Transverse colon (tissue), 4 donors: ENCODE data around the gene PRR23E. TPM values are rescaled to one million over a fixed set of nuclear protein-coding genes. Genes with fewer than 3 reads are reported as not detected.

Source experiments
- DNase-seq: peaks from one replicate; pipeline ENCODE4 v3.0.0-alpha.2; 2019
- H3K27ac ChIP-seq, 4 donors: fragments of 200-600 bp; sonication (generic); 2 replicates each; pipeline ENCODE4 v1.5.1; 2016 to 2018; ENCODE audit warnings: inconsistent platforms in 4 of 4
- H3K27me3 ChIP-seq: fragments of 200-600 bp; sonication (generic); 2 replicates; pipeline ENCODE4 v1.5.1; 2017; ENCODE audit warnings: inconsistent platforms
- H3K36me3 ChIP-seq, 4 donors: fragments of 200-600 bp; sonication (generic); 2 replicates each; pipeline ENCODE4 v1.5.1; 2017 to 2019; ENCODE audit warnings: inconsistent platforms in 4 of 4
- H3K4me1 ChIP-seq, 4 donors: fragments of 200-600 bp; sonication (generic); 2 replicates each; pipeline ENCODE4 v1.5.1; 2017 to 2020; ENCODE audit warnings: inconsistent platforms in 4 of 4
- H3K4me3 ChIP-seq, 4 donors: fragments of 200-600 bp; sonication (generic); 1 replicate in 1 of 4; 2 replicates in 3 of 4; pipeline versions ENCODE4 v1.5.1 to v1.6.1; 2017 to 2019; ENCODE audit warnings: inconsistent platforms in 4 of 4
- H3K9me3 ChIP-seq, 2 donors: fragments of 200-600 bp; sonication (generic); 2 replicates each; pipeline ENCODE4 v1.5.1; 2017 to 2019; ENCODE audit warnings: inconsistent platforms in 2 of 2
- EP300 ChIP-seq: sonication (generic); formaldehyde crosslinking; IDR thresholded peaks from one replicate; pipeline ENCODE4 v1.6.1; 2017; ENCODE audit warnings: antibody characterized with exemption, low read depth
- POLR2A ChIP-seq: fragments of 450-650 bp; IDR thresholded peaks from one replicate; pipeline ENCODE4 v1.6.1; 2016; ENCODE audit warnings: antibody characterized with exemption, mild to moderate bottlenecking, moderate library complexity
- POLR2AphosphoS5 ChIP-seq, 3 donors: sonication (generic); formaldehyde crosslinking; IDR thresholded peaks; one replicate each; pipeline ENCODE4 v1.6.1; 2016; ENCODE audit warnings: antibody characterized with exemption in 3 of 3
- WGBS, 2 donors: methylation state at CpG; one replicate each; pipeline ENCODE4 v1.1.5; 2018; ENCODE audit warnings: low coverage in 1 of 2; 5-methylcytosine and 5-hydroxymethylcytosine counted together
- in situ Hi-C, 4 donors: fragments of 200-750 bp; cut with MboI; loops; one replicate each; pipeline versions ENCODE4 v1.15.0 to v1.15.1; 2017; ENCODE audit warnings: low sequenced_read_pairs in 3 of 4, low pct_ligation_motif_present in 1 of 4, low pct_unique_long_range_greater_than_20kb in 1 of 4
- intact Hi-C: fragments of 100-400 bp; cut with DNase I; formaldehyde crosslinking; loops from one replicate; pipeline ENCODE4 v1.15.1; 2023; ENCODE audit warnings: low total_unique reads
- total RNA-seq, 4 donors: library from RNA; depleted of rRNA; stranded (reverse); fragments of >200 nt; gene quantifications; one replicate each; pipeline ENCODE4 v1.1.0, GENCODE V29; 2016
- TF ChIP-seq, protein P1 (sequence below), 5 experiments: fragments of 200-600 bp in 3 of 5; fragments of 450-650 bp in 2 of 5; sonication (generic) in 3 of 5; IDR thresholded peaks; 1 replicate in 2 of 5; 2 replicates in 3 of 5; pipeline ENCODE4 v1.5.1; 2016 to 2017; ENCODE audit warnings: antibody characterized with exemption in 5 of 5, inconsistent platforms in 3 of 5, mild to moderate bottlenecking in 2 of 5, moderate library complexity in 1 of 5

The PRR23E gene
- total RNA-seq, 4 donors from 2014 or later = not detected

DNA sequence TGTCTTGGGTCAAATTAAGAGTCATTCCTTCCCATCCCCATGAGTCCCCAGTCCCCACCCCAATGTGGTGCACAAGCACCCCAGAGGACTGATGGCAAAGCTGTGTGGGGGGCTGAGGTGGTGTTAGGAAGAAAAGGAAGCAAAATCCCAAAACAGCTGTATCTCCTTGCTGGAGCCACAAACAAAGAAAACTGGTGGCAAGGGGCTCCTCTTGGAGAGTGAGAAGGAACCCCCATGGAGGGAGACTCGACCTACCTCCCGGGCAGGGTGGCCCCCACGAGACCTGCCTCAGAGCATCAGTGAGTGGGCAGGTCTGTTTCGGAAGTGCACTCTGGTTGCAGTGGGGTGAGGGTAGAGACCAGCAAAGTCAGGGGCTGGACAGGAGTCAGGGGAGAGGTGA lies 29.2 kb downstream of the PRR23E start:
- no peaks in the 10 kb centered on the region for H3K9me3 ChIP-seq
- 77% methylated on average over 4 of the region's 4 CpGs; no CpG with 5 or more reads in 1 of the 2 donors for WGBS, 2 donors
- peaks cover 38% of the 10 kb centered on the region for H3K27me3 ChIP-seq
- no peak for TF ChIP-seq POLR2AphosphoS5 (IDR thresholded peaks at IDR 0.05)
- TF ChIP-seq, protein P1, sequence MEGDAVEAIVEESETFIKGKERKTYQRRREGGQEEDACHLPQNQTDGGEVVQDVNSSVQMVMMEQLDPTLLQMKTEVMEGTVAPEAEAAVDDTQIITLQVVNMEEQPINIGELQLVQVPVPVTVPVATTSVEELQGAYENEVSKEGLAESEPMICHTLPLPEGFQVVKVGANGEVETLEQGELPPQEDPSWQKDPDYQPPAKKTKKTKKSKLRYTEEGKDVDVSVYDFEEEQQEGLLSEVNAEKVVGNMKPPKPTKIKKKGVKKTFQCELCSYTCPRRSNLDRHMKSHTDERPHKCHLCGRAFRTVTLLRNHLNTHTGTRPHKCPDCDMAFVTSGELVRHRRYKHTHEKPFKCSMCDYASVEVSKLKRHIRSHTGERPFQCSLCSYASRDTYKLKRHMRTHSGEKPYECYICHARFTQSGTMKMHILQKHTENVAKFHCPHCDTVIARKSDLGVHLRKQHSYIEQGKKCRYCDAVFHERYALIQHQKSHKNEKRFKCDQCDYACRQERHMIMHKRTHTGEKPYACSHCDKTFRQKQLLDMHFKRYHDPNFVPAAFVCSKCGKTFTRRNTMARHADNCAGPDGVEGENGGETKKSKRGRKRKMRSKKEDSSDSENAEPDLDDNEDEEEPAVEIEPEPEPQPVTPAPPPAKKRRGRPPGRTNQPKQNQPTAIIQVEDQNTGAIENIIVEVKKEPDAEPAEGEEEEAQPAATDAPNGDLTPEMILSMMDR (IDR thresholded peaks at IDR 0.05) = no peak
- TF ChIP-seq EP300 = no peak
- TF ChIP-seq POLR2A = no peak
- in situ Hi-C loops = no loop called here
- DNase-seq = no peak
- intact Hi-C loops = no loop called here
- H3K36me3 ChIP-seq = no peaks in the 10 kb centered on the region
- H3K27ac ChIP-seq = no peak overlapping the region
- no peaks in the 10 kb centered on the region for H3K4me1 ChIP-seq
- H3K4me3 ChIP-seq = no peak overlapping the region

DNA sequence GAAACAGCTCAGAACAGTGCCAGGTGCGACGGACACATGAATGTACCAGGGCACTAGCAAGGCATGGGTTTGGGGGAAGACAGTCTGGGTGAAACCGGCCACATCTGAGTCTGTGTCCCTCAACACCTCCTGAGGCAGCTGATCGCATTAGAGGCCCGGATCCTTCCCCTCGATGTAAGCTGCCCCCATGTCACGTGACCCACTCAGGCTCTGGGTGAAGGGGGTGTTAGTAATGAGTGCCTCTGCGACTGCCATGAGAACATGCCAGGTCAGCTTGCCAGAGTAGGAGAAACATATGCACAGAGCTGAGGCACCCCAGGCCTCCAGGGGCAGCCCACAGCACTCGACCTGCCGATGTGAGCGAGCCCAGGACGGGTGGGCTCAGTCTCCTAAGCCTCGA lies 29.7 kb downstream of the PRR23E start:
- 84% methylated on average over 13 of the region's 13 CpGs; no CpG with 5 or more reads in 1 of the 2 donors for WGBS, 2 donors
- intact Hi-C loops (no loop called here), in situ Hi-C loops (no loop called here)
- H3K9me3 ChIP-seq = no peaks in the 10 kb centered on the region
- H3K4me3 ChIP-seq = no peak overlapping the region
- no peak overlapping the region for H3K27ac ChIP-seq
- no peak for DNase-seq
- H3K36me3 ChIP-seq = no peaks in the 10 kb centered on the region
- TF ChIP-seq POLR2AphosphoS5 (IDR thresholded peaks at IDR 0.05) (no peak), POLR2A (no peak), EP300 (no peak)
- H3K4me1 ChIP-seq = no peaks in the 10 kb centered on the region
- H3K27me3 ChIP-seq = peaks cover 37% of the 10 kb centered on the region

DNA sequence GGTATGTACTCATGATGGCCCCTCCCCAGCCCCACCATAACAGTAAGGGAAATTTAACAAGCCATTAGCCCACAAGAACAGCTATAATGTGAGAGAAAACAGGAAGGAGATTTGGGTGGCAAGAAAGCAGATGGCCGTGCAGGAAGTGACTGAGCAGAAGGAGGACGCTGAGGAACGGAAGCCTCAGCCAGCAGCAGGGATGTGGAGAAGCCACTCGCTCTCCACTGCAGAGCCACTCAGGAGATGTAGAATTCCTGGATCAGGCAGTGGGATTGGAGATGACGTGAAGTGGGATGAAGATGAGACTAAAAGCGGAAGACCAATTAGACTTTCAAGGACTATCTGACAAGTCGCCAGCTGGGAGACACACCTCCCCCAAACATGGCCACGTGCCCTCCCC lies 31.2 kb downstream of the PRR23E start:
- no peak overlapping the region for H3K27ac ChIP-seq
- H3K36me3 ChIP-seq = no peaks in the 10 kb centered on the region
- no peak overlapping the region for H3K4me3 ChIP-seq
- intact Hi-C loops = no loop called here
- TF ChIP-seq POLR2AphosphoS5 (IDR thresholded peaks at IDR 0.05) (no peak), POLR2A (no peak), EP300 (no peak)
- TF ChIP-seq, protein P1 (IDR thresholded peaks at IDR 0.05) = no peak
- H3K9me3 ChIP-seq = no peaks in the 10 kb centered on the region
- 51 to 65% methylated on average over 7 to 8 of the region's 8 CpGs for WGBS, 2 donors
- no peaks in the 10 kb centered on the region for H3K4me1 ChIP-seq
- in situ Hi-C loops = no loop called here
- no peak for DNase-seq
- H3K27me3 ChIP-seq = peaks cover 22% of the 10 kb centered on the region

DNA sequence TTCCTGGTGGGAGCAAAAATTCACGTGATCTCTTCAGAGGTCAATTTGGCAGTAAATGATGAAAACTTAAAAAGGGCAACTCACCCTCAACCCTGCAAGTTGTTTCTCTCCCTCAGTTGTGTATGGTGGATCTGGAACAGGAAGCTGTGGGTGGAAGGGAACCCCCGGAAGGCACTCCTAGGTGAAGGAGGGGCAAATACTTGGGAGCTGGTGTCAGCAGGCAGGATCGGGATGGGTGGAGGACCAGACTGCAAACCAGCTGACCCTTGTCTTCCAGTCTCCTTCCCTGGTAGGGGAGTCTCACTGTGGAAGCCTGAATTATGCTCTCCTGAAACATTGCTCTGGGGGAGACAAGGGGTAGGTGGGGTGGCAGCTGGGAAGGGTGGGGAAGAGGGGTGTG lies 33.5 kb downstream of the PRR23E start:
- intact Hi-C loops (no loop called here), in situ Hi-C loops (no loop called here)
- Histone ChIP-seq H3K4me3 (no peak overlapping the region), H3K36me3 (no peaks in the 10 kb centered on the region), H3K27me3 (peaks cover 11% of the 10 kb centered on the region), H3K9me3 (peaks cover 0 to 3% of the 10 kb centered on the region in 2 donors), H3K4me1 (no peaks in the 10 kb centered on the region), H3K27ac (no peak overlapping the region)
- 14 to 59% methylated on average over 1 to 3 of the region's 3 CpGs for WGBS, 2 donors
- TF ChIP-seq POLR2AphosphoS5 (IDR thresholded peaks at IDR 0.05) = no peak
- TF ChIP-seq, protein P1 (IDR thresholded peaks at IDR 0.05) = no peak
- DNase-seq = no peak
